ENCODE data around the gene SNRPA1.

DNA sequence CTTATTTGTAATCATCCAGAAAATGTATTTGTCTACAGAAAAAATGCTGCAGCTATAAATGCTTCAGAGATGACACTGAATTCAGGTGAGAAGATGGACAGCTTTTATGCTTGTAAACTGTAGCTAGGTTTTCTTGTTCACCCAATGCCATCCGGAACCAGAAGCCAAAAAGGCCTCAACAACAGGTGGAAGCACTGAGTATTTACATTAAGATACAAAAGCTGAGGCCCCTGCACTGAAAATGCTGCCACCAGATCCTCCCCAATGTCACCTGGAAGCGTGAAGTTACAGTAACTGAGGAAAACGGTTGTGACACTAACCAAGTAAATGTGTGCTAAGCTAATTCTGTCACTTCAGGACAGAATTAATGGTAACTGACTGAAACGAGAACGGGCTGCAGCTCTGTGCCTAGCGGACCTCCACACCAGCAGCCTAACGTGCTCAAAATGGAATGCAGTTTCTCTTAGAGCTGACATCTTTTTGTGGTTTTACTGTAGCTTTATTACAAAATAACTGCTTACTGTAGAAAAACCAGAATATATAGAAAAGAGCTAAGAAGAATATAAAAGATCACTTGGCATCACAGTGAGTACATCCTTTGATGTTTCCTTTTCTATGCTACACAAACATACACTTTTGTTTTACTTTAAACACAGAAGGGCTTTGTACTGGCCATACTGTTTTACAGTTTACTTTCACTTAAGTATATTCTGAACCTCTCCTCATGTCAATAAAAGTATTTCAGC, 50.8 kb downstream of the SNRPA1 start:
- TF ChIP-seq, protein P1, sequence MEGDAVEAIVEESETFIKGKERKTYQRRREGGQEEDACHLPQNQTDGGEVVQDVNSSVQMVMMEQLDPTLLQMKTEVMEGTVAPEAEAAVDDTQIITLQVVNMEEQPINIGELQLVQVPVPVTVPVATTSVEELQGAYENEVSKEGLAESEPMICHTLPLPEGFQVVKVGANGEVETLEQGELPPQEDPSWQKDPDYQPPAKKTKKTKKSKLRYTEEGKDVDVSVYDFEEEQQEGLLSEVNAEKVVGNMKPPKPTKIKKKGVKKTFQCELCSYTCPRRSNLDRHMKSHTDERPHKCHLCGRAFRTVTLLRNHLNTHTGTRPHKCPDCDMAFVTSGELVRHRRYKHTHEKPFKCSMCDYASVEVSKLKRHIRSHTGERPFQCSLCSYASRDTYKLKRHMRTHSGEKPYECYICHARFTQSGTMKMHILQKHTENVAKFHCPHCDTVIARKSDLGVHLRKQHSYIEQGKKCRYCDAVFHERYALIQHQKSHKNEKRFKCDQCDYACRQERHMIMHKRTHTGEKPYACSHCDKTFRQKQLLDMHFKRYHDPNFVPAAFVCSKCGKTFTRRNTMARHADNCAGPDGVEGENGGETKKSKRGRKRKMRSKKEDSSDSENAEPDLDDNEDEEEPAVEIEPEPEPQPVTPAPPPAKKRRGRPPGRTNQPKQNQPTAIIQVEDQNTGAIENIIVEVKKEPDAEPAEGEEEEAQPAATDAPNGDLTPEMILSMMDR (IDR thresholded peaks at IDR 0.05): no peak
- no peak for TF ChIP-seq POLR2A (IDR thresholded peaks at IDR 0.05)
